ENCODE data around the gene SPATA9. TPM values are rescaled to one million over a fixed set of nuclear protein-coding genes. Genes with fewer than 3 reads are reported as not detected.

SPATA9 gene
- total and polyA plus RNA-seq, 9 of the 15 experiments (the other 6 are each of a cell fraction or from before 2014, with no cell fraction given) = 0.16 to 5.5 (median 0.39) TPM; not detected in 3

- TF ChIP-seq RBM22 (IDR thresholded peaks at IDR 0.05; ENCODE audit: low read depth, low read length, poor library complexity, severe bottlenecking) (no peak), ZNF707 (CRISPR knock-in tag; conservative IDR thresholded peaks at IDR 0.05) (no peak), LARP7 (IDR thresholded peaks at IDR 0.05) (no peak), ILF3 (IDR thresholded peaks at IDR 0.05; ENCODE audit: borderline replicate concordance) (peak; percentile 96), ZNF263 (CRISPR knock-in tag; IDR thresholded peaks at IDR 0.05; ENCODE audit: borderline replicate concordance) (no peak), CTBP1 (IDR thresholded peaks at IDR 0.05; ENCODE audit: borderline replicate concordance) (no peak), FOXK1 (CRISPR knock-in tag; IDR thresholded peaks at IDR 0.05; ENCODE audit: borderline replicate concordance) (no peak), SP1 (CRISPR knock-in tag; IDR thresholded peaks at IDR 0.05) (no peak), ZNF431 (CRISPR knock-in tag; IDR thresholded peaks at IDR 0.05) (0 out of 2 replicates have a peak, but pooled peaks have one; percentile 41), PPARD (CRISPR knock-in tag; IDR thresholded peaks at IDR 0.05) (no peak), ZNF507 (tag; conservative IDR thresholded peaks at IDR 0.05) (no peak), MYNN (IDR thresholded peaks at IDR 0.05) (no peak), MYNN (CRISPR knock-in tag; IDR thresholded peaks at IDR 0.05) (no peak), GTF2F1 (IDR thresholded peaks at IDR 0.05; ENCODE audit: low read depth, low read length) (peak; percentile 92; the same call in 1 of the 2 replicates), NELFE (IDR thresholded peaks at IDR 0.05; ENCODE audit: insufficient read depth, insufficient read length) (no peak), CBX5 (IDR thresholded peaks at IDR 0.05; ENCODE audit: borderline replicate concordance, low read depth) (no peak), CREB3L1 (IDR thresholded peaks at IDR 0.05; ENCODE audit: borderline replicate concordance, low read depth) (no peak), ZC3H4 (CRISPR knock-in tag; IDR thresholded peaks at IDR 0.05; ENCODE audit: borderline replicate concordance) (no peak), CHCHD3 (CRISPR knock-in tag; IDR thresholded peaks at IDR 0.05) (peak; percentile 90), MCM7 (IDR thresholded peaks at IDR 0.05) (no peak), POLR2AphosphoS2 (IDR thresholded peaks at IDR 0.05; ENCODE audit: low read length) (peak; percentile 92), ZNF395 (CRISPR knock-in tag; IDR thresholded peaks at IDR 0.05) (no peak), HNRNPK (IDR thresholded peaks at IDR 0.05; ENCODE audit: low read depth, low read length, poor library complexity, severe bottlenecking) (peak; percentile 4)
- TF ChIP-seq, protein P1, sequence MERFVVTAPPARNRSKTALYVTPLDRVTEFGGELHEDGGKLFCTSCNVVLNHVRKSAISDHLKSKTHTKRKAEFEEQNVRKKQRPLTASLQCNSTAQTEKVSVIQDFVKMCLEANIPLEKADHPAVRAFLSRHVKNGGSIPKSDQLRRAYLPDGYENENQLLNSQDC (CRISPR knock-in tag; IDR thresholded peaks at IDR 0.05) = peak; percentile 74
- TF ChIP-seq, protein P2, sequence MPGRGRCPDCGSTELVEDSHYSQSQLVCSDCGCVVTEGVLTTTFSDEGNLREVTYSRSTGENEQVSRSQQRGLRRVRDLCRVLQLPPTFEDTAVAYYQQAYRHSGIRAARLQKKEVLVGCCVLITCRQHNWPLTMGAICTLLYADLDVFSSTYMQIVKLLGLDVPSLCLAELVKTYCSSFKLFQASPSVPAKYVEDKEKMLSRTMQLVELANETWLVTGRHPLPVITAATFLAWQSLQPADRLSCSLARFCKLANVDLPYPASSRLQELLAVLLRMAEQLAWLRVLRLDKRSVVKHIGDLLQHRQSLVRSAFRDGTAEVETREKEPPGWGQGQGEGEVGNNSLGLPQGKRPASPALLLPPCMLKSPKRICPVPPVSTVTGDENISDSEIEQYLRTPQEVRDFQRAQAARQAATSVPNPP (IDR thresholded peaks at IDR 0.05; ENCODE audit: borderline replicate concordance, insufficient read depth, insufficient read length) = no peak
These were observed 46.6 kb upstream of the SPATA9 start (continued) for GRCh38 chr5:95729115-95730010.
